Measurements from ENCODE around the gene PGF.

Gene PGF

GRCh38 chr14:74977164-74977900 is 21.9 kb upstream of the PGF start:
- Histone ChIP-seq H3K27me3 (ENCODE audit: control insufficient read depth, insufficient read depth, low read length) (no peaks in the 10 kb centered on the region), H3K4me2 (ENCODE audit: low read length) (no peak overlapping the region), H3K9ac (ENCODE audit: low read depth, low read length) (no peak overlapping the region), H3K9me3 (replicated peaks; ENCODE audit: low read length) (no peaks in the 10 kb centered on the region), H3K36me3 (ENCODE audit: insufficient read depth, low read length) (no peaks in the 10 kb centered on the region), H3K4me1 (ENCODE audit: control insufficient read depth, insufficient read depth, low read length) (peaks cover 76% of the 10 kb centered on the region), H3K4me3 (ENCODE audit: low read length) (no peak overlapping the region)

DNA sequence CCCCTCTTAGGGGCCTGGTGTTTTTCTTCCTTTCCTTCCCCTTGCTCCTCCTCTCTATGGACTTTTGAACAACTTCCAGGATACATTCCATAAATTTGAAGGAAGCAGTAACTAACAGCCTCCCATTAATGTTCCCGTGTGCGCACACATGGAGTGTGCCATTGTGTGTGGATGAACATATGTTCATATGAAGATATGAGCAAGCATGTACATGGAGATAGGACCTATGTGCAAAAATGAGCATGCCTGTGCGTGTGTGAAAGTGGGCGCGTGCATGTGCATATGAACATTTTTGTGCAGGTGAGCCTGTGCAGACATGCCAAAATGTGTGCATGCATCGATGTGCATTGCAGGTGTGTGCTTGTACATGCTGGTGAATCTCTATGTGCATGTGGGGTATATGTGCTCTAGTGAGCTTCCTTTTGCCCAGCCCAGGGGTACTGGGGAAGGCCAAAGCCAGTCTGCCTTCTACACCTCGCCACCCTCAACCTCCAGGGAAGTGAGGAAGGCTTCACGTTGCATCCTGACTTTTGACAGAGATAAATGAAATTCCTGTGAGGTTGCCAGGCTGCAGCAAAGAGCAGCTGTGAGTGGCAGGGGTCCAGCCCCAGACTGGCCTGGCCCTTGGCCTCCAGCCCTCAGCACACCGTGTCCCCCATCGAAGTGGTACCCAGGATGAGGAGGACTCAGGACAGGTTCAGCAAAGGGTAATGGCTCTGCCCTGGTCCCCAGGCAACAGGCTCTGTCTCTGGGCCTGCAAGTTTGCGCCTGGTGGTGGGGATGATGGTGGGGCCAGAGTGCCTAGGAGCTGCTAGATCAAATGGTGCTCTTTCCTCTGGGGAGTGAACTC is 21.1 kb upstream of the PGF start:
- no peaks in the 10 kb centered on the region for H3K9me3 ChIP-seq (replicated peaks; ENCODE audit: low read length)
- no peaks in the 10 kb centered on the region for H3K36me3 ChIP-seq (ENCODE audit: insufficient read depth, low read length)
- peaks cover 68% of the 10 kb centered on the region for H3K4me1 ChIP-seq (ENCODE audit: control insufficient read depth, insufficient read depth, low read length)
- no peak overlapping the region for H3K4me3 ChIP-seq (ENCODE audit: low read length)
- H3K4me2 ChIP-seq (ENCODE audit: low read length) = no peak overlapping the region
- H3K9ac ChIP-seq (ENCODE audit: low read depth, low read length) = no peak overlapping the region
- no peaks in the 10 kb centered on the region for H3K27me3 ChIP-seq (ENCODE audit: control insufficient read depth, insufficient read depth, low read length)

GRCh38 chr14:74975059-74975810 is 19.8 kb upstream of the PGF start:
- no peak overlapping the region for H3K4me3 ChIP-seq (ENCODE audit: low read length)
- no peak overlapping the region for H3K4me2 ChIP-seq (ENCODE audit: low read length)
- H3K9me3 ChIP-seq (replicated peaks; ENCODE audit: low read length) = no peaks in the 10 kb centered on the region
- H3K9ac ChIP-seq (ENCODE audit: low read depth, low read length) = no peak overlapping the region
- no peaks in the 10 kb centered on the region for H3K36me3 ChIP-seq (ENCODE audit: insufficient read depth, low read length)
- peaks cover 55% of the 10 kb centered on the region for H3K4me1 ChIP-seq (ENCODE audit: control insufficient read depth, insufficient read depth, low read length)
- no peaks in the 10 kb centered on the region for H3K27me3 ChIP-seq (ENCODE audit: control insufficient read depth, insufficient read depth, low read length)

DNA sequence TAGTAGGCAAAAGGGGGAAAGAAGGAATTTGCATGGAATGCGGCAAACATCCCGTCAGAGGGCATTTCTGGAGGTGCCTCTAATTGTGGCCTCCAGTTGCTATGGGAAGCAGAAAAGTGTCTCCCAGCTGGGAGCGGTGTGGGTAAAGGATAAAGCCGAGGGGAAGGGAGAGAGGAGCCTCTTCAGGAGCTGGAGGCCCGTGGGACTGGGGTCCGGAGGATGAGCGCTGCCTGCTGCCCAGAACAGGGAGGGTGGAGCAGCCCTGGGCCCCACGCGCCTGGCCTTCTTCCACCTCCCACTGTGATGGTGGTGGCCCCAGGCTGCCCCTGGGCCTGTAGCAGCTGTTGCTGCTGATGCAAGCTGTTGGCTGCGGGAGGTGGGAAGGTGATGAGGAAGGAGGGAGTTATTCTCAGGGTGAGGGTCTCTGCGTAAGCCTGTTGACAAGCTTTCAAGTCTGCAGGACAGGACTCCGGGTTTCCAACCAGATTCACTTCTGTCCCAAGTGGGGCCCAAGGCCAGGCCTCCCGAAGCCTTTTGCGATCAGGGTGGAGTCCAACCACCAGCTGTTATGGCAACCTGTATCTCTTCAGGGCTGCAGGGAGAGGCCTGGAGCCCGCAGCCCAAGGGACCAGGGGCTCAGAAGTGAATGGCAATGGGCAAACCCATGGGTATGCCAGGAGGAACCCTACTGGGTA is 19.1 kb upstream of the PGF start:
- no peak overlapping the region for H3K9ac ChIP-seq (ENCODE audit: low read depth, low read length)
- H3K4me1 ChIP-seq (ENCODE audit: control insufficient read depth, insufficient read depth, low read length) = peaks cover 48% of the 10 kb centered on the region
- no peak overlapping the region for H3K4me3 ChIP-seq (ENCODE audit: low read length)
- H3K4me2 ChIP-seq (ENCODE audit: low read length) = no peak overlapping the region
- no peaks in the 10 kb centered on the region for H3K36me3 ChIP-seq (ENCODE audit: insufficient read depth, low read length)
- H3K9me3 ChIP-seq (replicated peaks; ENCODE audit: low read length) = no peaks in the 10 kb centered on the region
- no peaks in the 10 kb centered on the region for H3K27me3 ChIP-seq (ENCODE audit: control insufficient read depth, insufficient read depth, low read length)

DNA sequence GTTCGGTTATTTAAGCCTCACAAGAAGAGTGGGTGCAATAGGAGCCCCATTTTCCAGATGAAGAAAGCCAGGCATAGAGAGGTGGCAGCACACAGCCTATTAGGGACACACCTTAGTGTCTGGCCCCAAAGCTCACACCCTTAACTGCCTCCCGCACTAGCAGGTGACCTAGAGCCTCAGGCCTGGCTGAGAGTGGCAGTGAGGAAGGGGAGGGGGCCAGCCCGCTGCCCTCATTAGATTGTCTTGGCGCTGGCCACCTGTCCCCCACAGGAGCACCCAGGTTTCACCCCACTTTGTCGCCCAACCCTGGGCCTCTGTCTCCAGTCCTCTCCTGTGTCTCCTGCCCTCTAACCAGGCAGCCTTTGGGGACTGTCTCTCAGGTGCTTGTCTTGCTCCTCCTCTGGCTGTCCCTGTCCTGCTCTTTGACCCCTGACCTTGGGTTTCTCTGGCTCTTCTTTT is 18.5 kb upstream of the PGF start:
- no peaks in the 10 kb centered on the region for H3K36me3 ChIP-seq (ENCODE audit: insufficient read depth, low read length)
- H3K27me3 ChIP-seq (ENCODE audit: control insufficient read depth, insufficient read depth, low read length) = no peaks in the 10 kb centered on the region
- no peaks in the 10 kb centered on the region for H3K9me3 ChIP-seq (replicated peaks; ENCODE audit: low read length)
- H3K4me2 ChIP-seq (ENCODE audit: low read length) = no peak overlapping the region
- H3K9ac ChIP-seq (ENCODE audit: low read depth, low read length) = no peak overlapping the region
- H3K4me1 ChIP-seq (ENCODE audit: control insufficient read depth, insufficient read depth, low read length) = peaks cover 42% of the 10 kb centered on the region
- H3K4me3 ChIP-seq (ENCODE audit: low read length) = no peak overlapping the region

DNA sequence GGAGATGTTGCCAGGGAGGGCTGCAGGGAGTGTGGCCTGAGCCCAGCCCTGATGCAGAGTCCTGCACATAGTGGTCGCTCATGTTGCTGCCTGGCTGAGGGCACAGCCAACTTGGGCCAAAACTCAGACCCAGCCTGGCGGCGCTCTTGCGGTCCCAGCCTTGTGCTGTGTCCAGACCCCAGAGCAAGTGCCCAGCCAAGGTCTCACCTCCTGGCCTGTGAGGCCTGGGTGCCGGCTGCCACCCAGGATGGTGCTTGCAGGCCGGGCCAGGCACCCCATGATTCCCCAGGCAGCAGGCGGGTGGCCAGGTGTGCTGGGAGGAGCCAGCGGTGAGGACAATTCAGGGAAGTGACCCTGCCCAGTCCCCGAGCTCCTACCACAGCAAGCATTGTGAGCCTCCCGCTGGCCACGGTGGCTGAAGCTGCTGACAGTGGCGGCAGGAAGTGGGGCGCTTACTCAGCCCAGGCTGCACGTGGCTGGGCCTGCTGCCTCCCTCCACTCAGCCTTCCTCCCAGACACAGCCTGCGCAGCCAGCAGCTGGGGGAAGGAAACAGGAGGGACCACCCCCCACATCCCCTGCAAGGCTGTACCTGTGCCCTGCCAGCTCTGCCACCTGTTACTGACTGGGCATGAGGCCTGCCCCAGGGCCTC is 17.7 kb upstream of the PGF start:
- Histone ChIP-seq H3K4me2 (ENCODE audit: low read length) (no peak overlapping the region), H3K27me3 (ENCODE audit: control insufficient read depth, insufficient read depth, low read length) (no peaks in the 10 kb centered on the region), H3K36me3 (ENCODE audit: insufficient read depth, low read length) (no peaks in the 10 kb centered on the region), H3K4me1 (ENCODE audit: control insufficient read depth, insufficient read depth, low read length) (peaks cover 34% of the 10 kb centered on the region), H3K9me3 (replicated peaks; ENCODE audit: low read length) (no peaks in the 10 kb centered on the region), H3K9ac (ENCODE audit: low read depth, low read length) (no peak overlapping the region), H3K4me3 (ENCODE audit: low read length) (no peak overlapping the region)

DNA sequence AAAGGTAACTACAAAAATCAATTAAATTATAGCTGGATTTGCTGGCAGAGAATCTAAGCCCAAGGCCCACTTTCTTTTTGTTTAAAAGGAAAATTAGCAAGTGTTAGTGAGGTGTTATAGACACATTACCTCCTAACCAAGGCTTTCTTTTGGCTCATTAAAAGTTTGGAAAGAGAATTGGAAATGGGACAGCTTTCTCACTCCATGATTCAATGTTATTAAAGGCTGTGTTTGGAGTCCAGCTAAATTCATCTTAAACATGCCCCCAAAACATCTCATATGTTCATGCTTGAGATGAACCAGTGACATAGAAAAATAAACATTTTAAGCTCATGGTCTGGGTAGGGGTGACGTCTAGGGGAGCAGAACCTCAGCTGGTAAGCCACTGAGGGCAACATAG is 13.4 kb upstream of the PGF start:
- Histone ChIP-seq H3K4me3 (ENCODE audit: low read length) (no peak overlapping the region), H3K27me3 (ENCODE audit: control insufficient read depth, insufficient read depth, low read length) (no peaks in the 10 kb centered on the region), H3K9me3 (replicated peaks; ENCODE audit: low read length) (no peaks in the 10 kb centered on the region), H3K4me1 (ENCODE audit: control insufficient read depth, insufficient read depth, low read length) (peaks cover 31% of the 10 kb centered on the region), H3K36me3 (ENCODE audit: insufficient read depth, low read length) (no peaks in the 10 kb centered on the region), H3K9ac (ENCODE audit: low read depth, low read length) (no peak overlapping the region), H3K4me2 (ENCODE audit: low read length) (no peak overlapping the region)

GRCh38 chr14:74965486-74966153 is 10.2 kb upstream of the PGF start:
- Histone ChIP-seq H3K4me3 (ENCODE audit: low read length) (no peak overlapping the region), H3K4me2 (ENCODE audit: low read length) (no peak overlapping the region), H3K27me3 (ENCODE audit: control insufficient read depth, insufficient read depth, low read length) (peaks cover 3% of the 10 kb centered on the region), H3K9me3 (replicated peaks; ENCODE audit: low read length) (no peaks in the 10 kb centered on the region), H3K4me1 (ENCODE audit: control insufficient read depth, insufficient read depth, low read length) (peaks cover 30% of the 10 kb centered on the region), H3K9ac (ENCODE audit: low read depth, low read length) (no peak overlapping the region), H3K36me3 (ENCODE audit: insufficient read depth, low read length) (no peaks in the 10 kb centered on the region)

GRCh38 chr14:74964787-74965485 is 9.5 kb upstream of the PGF start:
- H3K27me3 ChIP-seq (ENCODE audit: control insufficient read depth, insufficient read depth, low read length) = peaks cover 3% of the 10 kb centered on the region
- no peak overlapping the region for H3K9ac ChIP-seq (ENCODE audit: low read depth, low read length)
- peaks cover 30% of the 10 kb centered on the region for H3K4me1 ChIP-seq (ENCODE audit: control insufficient read depth, insufficient read depth, low read length)
- no peaks in the 10 kb centered on the region for H3K36me3 ChIP-seq (ENCODE audit: insufficient read depth, low read length)
- H3K4me2 ChIP-seq (ENCODE audit: low read length) = no peak overlapping the region
- no peaks in the 10 kb centered on the region for H3K9me3 ChIP-seq (replicated peaks; ENCODE audit: low read length)
- H3K4me3 ChIP-seq (ENCODE audit: low read length) = no peak overlapping the region

DNA sequence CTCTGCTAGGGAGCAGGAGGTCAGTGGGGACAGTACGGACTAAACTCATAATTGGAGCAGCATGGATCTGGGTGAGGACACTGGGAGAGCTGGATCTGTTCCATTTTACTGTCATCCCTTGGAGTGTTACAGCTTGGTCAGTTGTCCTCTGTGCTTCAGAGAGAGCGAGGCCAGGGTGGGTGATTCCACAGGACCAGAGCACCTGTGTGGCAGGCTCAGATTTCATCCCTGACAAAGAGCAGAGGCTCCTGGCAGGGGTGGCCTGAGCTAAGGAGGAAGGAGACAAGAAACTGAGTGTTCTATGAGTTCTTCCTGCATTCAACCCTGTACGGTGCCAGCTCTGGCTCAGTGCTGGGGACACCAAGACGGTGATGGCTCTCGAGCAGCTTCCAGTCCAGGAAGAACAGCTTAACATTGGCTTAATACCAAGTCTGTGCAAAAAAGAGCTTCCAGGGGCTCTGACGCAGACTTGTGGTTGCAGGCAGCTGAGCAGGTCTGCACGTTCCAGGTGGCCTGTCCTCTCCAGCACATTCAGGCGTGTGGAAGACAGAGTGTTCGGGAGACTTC is 8.4 kb upstream of the PGF start:
- Histone ChIP-seq H3K9me3 (replicated peaks; ENCODE audit: low read length) (no peaks in the 10 kb centered on the region), H3K9ac (ENCODE audit: low read depth, low read length) (no peak overlapping the region), H3K4me1 (ENCODE audit: control insufficient read depth, insufficient read depth, low read length) (peaks cover 30% of the 10 kb centered on the region), H3K4me3 (ENCODE audit: low read length) (no peak overlapping the region), H3K4me2 (ENCODE audit: low read length) (peak overlapping the region; percentile 26), H3K27me3 (ENCODE audit: control insufficient read depth, insufficient read depth, low read length) (peaks cover 3% of the 10 kb centered on the region), H3K36me3 (ENCODE audit: insufficient read depth, low read length) (no peaks in the 10 kb centered on the region)

Data from skeletal muscle satellite cell (primary cell).